Activated CD8-positive, alpha-beta memory T cell treated with anti-CD3 and anti-CD28 coated beads for 24 hours (primary cell): ENCODE results near the gene RBM20.
A peak's percentile ranks its signal among the peaks of the same experiment; 100 is the strongest.
"Not testable (repeated sequence)": the region's sequence is repeated elsewhere in the genome, so short reads cannot be mapped to it uniquely, and the experiment has no call there.

Experiments
- DNase-seq: peaks from one replicate; pipeline ENCODE4 v3.0.0-alpha.2; 2020

The RBM20 gene

DNA sequence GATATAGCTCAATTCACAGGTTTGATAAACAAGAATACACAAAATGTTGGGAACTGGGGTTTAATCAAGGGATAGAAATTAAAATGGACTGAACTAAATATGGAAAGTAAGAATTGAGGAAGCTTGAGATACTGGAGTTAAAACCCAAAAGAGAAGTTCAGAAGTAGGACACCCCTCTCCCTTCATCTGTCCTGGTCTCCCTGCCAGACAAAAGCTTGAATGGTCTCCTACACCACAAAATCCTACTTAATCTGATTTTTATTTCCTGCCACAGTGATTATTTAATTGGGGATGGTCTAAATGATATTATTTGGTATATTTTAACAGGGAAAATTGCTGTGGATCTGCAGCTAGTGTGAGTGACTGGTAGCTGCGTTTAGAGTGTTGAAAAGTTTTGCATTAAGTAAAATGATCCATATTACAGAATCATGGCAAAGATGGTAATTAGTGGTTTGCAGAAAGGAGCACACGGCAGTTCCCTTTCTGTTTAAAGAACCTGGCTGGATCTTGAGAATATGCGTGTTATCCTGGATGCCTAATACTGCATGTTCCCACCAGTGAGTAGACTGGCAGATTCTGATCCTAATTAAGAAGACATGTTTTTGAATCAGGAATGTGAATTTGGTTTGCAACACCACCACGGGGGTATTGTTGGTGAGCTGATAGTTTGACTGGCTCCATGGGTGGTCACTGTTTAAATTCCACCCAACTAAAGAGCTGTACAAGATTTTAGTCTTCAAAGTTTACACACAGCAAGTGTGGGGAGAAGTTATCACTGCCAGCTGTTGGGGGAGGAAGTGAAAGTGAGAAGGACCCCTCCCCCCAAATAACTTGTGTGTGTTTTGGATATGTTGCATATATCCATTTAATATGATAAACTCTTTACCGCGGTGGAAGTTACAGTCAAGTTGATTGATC, 5.5 kb downstream of the RBM20 start:
- DNase-seq: no peak

DNA sequence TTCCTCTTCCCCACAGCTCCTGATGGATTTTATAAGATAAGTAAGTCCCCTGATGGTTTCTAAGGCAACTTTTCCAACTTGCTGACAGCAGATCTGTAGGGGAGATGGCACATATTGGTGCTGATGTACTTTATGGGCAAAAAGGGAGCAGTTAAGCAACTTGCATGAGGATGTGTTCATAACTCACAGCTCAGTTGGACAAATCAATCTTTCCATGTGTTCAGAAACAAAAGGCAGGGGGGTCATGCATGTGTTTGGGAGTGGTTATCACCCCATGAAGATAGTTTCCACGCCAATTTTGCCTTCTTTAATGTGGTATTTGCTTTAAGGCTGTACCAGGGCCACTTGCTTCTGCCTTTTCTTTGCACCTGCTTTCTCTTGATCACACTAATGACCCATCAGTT, 6.1 kb downstream of the RBM20 start:
- no peak for DNase-seq

DNA sequence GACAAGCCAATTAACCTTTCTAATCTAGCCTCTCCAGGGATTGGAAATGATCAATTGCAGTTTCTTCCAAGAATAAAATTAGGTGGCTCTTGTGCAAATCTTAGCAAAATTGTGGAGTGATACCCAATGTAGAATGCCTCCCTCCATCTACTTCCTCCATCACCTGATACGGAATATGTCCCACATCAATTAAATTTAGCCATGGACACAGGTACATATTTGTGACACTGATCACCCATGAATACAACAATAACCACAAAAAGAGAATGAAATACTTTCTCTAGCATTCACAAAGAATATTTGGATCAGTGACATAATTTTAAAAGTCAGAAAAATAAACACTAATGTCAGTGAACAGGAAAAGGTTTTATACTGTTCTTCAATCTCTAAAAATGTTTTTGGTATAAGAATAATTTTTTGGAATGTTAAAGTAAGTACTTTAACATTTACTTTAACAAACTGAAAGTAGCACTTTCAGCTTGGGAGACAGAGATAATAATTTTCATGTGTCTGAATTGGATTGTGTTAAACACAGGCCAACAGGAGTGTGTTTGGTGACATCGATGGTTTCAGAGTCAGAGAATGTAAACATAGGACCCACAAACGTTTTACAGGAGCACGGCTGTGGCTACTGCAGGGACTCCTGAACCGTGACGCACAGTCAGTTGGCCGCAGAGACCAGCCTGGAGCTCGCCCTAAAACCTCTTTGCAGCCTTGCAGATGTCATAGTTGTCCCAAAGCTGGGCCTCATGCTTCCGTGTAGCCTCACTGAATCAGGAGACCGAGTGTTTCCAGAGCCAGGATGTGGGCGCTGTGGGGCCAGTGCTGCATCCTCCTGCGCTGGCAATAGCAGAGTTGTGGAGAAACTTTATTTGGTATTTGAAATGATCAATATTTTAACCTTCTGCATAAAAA, 7.2 kb downstream of the RBM20 start:
- no peak for DNase-seq

DNA sequence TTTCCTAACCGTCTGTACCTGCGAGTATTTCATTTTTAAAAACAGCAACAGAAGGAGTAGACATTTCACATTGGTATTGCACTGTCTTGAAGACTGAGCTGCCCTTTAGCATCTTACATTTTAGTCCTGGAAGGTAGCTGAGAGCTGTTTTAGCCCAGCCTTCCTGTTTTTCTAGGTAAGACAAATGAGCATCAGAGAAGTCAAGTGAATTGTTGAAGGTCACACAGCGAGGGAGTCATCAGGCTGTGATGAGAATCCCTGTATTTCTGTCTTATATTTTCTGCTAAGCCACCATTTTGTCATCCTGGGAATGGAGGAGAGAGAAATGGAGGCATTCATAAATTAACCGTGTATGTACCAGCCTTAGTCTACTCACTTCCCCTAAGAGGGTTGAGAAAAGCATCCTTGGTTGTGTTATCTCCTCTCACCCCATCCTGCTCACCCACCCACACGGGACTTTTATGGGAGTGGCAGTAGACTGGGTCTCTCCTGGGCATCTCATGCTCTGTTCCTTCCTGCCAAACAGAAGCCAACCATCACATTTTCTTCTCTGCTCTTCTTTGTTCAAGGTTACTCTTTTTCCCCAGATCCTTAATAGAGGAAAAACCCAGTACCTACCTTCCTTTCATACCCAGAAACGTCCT, 8.5 kb downstream of the RBM20 start:
- no peak for DNase-seq

DNA sequence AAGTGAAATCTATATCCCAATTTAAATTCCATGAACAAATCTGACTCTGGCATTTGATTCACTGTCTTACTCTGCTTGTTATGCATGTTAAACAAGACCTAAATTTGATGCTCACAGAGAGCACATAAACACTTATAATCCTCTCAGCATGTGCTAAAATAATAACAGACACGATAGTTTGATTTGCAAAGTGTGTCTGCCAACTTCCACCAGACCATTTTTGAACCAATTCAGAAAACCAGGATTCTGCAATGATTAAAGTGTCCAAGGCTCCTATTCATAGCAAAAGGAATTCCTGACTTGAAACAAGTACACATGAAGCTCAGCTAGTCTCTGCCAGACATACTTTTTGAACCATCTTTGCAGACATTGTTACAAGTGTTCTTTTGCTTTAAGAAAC, 11.2 kb downstream of the RBM20 start:
- no peak for DNase-seq

DNA sequence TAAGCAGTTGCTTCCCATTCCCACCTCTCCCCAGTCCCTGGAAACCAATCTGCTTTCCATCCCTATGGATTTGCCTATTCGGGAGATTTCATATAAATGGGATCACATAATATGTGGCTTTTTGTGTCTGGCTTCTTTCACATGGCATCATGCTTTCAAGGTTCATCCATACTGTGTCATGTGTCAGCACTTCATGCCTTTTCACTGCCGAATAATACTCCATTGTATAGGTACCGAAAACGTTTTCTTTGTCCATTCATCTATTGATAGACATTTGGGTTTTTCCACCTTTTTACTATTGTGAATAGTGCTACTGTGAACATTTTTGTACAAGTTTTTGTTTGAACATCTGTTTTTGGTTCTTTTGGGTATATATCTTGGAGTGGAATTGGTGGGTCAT, 12.5 kb downstream of the RBM20 start:
- DNase-seq: no peak

DNA sequence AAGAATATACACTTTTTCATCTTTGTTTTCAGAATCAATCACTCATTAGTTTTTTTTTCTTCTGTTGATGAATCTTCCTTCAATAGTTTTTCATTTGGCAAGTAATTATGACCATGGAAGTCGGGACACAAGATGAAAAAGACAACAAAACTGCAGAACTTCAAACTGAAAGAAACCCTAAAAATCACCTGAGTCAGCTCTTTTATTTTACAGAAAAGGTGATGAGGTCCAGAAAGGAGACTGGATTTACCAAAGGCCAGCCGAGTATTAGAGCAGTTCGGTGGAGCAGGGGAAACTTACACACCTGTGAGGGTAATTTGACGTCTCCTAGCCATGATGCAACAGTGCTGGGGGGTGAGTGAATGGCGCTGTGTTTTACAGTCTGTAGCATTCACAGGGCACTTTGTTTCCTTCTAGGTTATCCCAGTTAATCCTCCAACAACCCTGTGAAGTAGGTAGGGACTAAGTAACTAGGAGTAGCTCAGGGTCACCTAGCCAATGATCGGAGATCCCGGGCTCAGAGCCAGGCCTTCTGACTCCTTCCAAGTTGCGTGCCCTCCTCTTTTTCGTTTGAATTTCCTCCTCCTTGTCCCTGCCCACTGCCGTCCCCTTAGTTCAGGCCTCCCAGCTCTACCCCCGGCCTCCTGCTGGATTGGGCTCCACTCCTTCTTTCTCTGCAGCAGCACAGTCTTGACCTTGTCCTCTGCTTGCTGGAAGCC, 14.0 kb downstream of the RBM20 start:
- DNase-seq: no peak

DNA sequence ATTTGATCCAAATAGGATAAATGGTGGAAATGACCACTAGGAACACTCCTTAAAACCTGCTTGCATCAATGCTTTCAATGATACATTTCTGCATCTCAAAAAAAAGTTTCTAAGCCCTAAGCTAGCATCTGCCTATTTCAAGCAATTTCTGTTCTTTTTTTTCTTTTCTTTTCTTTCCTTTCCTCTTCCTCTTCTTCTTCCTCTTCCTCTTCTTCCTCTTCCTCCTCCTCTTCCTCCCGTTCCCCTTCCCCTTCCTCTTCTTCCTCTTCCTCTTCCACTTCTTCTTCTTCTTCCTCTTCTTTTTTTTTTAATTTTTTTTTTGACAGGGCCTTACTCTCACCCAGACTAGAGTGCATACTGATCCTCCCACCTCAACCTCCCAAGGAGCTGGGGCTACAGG, 15.4 kb downstream of the RBM20 start:
- DNase-seq: no peak

DNA sequence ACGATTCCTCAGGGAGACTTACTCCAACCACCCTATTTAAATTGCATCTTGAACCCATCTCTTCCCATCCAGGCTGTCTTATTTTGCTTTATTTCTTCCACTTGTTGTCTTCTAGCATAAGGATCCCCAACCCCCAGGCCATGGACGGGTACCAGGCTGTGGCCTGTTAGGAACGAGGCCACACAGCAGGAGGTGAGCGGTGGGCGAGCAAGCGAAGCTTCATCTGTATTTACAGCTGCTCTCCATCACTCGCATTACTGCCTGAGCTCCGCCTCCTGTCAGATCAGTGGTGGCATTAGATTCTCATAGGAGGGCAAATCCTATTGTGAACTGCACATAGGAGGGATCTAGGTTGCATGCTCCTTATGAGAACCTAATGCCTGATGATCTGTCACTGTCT, 16.2 kb downstream of the RBM20 start:
- not testable (repeated sequence) for DNase-seq

DNA sequence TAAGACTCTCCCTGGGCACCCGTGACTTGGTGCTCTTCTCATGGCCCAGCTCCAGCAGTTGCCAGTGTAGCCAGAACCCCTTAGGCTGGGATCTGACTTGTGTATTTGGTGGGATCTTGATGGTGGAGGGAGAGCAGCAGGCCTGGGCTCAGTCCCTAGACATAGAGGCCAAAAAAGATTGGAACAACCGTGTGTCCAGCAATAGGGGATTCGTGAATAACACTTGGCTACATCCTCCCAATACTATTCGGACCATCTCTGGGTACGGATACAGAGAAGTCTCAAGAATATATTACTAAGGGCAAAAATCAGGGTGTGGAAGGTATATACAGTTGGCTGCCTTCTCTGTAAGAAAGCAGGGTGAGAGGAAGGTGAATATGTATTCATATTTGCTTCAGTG, 17.2 kb downstream of the RBM20 start:
- DNase-seq: no peak

DNA sequence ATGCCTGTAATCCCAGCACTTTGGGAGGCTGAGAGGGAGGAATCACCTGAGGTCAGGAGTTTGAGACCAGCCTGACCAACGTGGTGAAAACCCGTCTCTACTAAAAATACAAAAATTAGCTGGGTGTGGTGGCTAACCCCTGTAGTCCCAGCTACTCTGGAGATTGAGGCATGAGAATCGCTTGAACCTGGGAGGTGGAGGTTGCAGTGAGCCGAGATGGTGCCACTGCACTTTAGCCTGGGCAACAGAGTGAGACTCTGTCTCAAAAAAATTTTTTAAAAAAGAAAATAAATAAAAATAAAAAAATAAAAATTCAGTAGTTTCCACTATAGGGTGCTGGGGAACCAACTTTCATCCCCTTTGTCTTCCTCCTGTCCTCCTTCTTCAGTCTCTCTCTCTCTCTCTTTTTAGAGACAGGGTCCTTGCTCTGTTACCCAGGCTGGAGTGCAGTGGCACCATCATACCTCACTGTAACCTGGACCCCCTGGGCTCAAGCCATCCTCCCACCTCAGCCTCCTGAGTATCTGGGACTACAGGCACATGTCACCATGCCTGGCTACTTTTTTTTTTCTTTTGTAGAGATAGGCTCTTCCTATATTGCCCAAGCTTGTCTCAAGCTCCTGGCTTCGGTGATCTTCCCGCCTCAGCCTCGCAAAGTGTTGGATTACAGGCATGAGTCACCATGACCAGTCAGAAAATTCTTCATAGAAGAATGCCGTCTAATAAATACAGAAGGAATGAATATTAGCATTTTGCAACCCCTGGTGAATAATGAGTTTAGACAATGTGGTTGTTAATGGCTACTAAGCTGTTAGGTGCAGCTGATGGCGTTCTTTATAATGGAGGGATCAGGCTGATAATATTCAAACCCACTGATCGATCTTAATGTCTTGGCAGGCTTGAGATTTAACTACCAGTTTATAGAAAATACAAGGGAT, 20.6 kb downstream of the RBM20 start:
- no peak for DNase-seq

DNA sequence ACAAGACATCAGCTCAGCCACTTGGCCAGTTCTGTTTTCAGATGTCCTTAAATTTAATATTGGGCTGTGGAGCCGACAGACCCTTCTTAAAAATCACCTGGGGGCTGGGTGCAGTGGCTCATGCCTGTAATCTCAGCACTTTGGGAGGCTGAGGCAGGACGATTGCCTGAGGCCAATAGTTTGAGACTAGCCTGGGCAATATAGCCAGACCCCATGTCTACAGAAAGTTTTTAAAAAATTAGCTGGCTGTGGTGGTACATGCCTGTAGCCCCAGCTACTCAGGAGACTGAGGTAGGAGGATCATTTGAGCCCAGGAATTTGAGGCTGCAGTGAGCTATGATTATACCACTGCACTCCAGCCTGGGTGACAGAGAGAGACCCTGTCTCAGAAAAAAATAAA, 22.1 kb downstream of the RBM20 start:
- DNase-seq: not testable (repeated sequence)

DNA sequence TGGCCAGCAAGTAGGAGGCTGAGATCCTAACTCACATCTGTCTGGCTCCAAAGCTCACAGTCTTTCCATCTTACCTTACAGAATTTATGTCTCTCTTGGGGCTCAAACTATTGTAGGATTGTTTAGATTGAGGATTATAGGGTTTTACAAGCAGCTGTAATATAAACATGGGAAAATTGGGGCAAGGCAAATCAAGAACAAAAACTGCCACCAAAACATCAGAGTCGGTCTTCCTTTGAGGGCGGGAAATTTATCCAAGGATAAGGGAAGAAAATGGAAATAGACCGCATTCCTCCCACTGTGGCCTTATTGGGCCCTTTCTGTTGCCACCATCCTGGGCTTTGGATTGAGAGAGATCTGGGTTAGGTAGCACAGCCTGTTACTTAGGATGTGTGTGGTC, 22.5 kb downstream of the RBM20 start:
- no peak for DNase-seq

DNA sequence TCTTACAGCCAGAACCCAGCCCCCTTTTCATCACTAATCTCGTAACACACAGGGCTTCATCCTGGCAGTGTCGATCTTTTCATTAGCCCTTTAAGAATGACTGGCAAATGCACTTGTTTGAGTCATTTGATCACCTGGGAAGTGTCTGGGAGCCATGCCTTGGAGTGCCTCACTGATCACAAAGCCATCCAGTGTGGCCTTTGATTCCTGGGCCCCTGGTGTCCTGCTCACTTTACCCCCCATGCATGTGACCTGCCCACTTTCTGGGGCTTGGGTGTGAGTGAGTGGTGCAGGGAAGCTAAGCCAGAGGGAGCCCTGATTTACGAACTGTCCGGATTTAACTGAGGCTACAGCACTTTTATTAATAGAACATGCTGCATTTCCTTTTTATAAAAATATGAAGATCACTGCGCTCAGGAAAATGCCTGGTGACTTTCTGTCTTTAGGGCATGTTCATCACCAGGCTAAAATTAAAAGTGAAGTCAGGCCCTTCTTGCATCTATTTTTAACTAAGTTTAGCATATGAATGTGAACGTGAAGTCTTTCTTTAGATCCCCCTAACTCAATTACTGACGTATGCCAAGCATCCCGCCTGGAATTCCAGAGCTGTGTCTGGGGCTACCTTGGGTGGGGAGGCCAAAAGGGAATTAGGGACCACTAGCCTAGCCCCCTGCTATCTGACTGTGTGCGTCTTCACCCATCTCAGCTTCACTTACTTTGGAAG, 23.6 kb downstream of the RBM20 start:
- no peak for DNase-seq

DNA sequence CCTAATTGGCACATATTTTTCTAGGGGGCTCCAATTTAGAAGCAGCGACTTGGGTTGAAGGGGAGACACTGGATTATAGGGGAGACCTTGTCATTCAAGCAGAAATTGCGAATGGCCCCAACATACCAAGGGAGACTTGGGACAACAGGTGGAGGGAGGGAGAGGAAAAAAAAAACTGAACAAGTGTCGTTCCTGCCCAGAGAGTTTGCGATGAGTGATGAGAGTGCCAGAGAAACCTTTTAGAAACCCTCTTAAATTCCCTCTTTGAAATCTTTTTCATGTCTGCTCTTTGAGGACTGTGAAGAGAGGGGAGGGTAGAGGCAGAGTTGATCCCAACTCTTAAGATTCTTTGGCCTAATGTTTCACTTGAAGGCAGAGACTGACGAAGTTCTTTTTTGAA, 24.3 kb downstream of the RBM20 start:
- no peak for DNase-seq

DNA sequence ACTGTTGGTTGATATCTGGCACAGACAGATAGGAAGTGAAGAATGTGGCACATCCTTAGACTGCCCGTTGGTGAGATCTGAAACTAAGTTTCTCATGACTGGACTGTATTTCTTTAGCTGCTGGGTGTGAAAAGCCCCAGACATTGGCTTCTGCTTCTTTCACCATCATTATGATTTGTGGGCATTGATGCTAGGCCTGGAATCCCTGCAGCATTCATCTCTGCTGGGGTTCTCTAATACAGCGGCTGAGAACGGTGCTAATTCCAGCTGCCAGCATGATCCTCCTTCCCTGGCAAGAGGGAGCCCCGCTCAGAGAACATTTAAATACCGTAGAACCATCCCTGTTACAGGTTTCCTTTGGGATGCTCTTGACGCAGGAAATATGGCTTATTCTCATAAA, 26.2 kb downstream of the RBM20 start:
- no peak for DNase-seq

DNA sequence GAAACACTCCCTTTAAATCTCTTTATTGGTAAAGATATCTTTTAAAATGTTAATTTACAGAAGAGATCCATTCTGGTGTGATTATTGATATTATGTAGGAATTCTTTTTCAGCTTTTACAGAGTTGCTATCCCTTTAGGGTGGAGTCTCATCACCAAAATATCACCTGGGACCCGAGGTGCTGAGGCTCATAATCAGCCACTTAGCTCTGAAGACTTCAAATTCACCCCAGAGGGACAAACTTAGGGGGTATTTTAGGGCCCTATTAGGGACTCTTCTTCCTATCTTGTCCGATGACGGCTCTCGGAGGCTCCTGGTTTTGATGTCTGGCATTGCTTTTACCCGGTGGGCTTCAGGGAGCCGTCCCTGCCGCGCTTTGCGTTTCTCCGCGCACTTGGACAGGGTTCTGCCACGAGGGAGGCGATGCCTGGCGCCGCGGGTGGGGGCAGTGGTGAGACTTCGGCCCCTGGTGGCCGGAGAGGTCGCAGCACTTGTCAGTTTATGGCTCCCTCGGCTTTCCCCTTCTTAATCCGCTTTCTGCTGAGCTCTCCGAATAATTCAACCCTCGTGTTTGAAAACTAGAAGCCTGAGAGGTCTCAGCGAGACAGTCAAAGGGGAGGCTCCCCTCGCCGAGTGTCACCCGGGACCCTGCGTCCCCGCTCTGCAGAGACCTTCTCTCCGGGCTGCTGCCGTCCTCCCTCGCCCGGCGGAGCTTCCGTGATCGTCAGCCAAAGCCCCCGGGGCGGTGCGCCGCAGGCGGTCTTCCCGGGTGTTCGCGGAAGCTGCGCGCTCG, 27.8 kb downstream of the RBM20 start:
- DNase-seq: peak; percentile 91

DNA sequence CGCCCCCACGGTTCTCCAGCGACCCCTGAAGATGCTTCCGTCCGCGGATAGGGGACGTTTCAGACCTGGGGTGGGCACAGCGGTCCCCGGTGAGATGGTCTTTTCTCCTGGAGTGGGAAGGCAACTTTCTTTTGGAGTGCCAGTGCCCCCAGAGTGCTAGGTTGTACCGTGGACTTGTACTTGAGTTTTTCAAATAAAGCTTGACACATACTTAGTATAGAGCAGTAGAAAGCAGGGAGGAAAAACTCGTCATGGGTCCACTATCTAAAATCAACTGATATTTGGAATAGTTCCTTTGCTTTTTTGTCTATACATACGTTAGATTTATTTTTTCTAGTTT, 28.4 kb downstream of the RBM20 start:
- DNase-seq: no peak

DNA sequence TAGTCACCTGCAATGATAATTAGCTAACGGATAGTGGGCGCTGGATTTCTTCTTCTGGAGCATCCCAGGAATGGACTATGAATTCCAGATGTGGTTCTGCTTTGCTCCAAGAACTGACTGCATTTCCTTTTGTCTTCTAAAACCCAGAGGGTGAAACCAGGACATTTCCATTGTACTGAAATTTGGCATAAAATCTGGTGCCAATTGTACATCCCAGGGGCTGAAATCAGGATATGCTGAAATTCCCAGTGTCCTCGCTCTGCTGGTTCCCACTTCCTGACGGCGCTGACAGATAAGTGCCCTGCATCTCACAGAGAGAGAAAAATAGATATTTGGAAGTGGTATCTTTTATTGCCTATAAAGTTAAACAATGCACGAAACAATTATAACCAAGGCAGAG, 31.9 kb downstream of the RBM20 start:
- DNase-seq: no peak
